Right lung (tissue), 5 donors: ENCODE measurements around the gene COX8C. TPM values are rescaled to one million over a fixed set of nuclear protein-coding genes. Genes with fewer than 3 reads are reported as not detected.
"Not testable (repeated sequence)": the region's sequence is repeated elsewhere in the genome, so short reads cannot be mapped to it uniquely, and the experiment has no call there.

Experiments used
- DNase-seq, 2 donors: peaks; one replicate each; pipeline ENCODE4 v3.0.0-alpha.2; 2013
- polyA plus RNA-seq, 5 donors: library from polyadenylated mRNA; unstranded; fragments of 120-200 nt; gene quantifications; one replicate each; pipeline versions ENCODE4 v1.2.1 to v1.2.3, GENCODE V29; 2013; ENCODE audit warnings: inconsistent platforms in 1 of 5, low replicate concordance in 1 of 5; ENCODE audit not compliant: insufficient read length in 5 of 5, insufficient read depth in 1 of 5

The COX8C gene
- polyA plus RNA-seq, 5 donors, result 0.36 to 0.94 (median 0.54) TPM

- no peak for DNase-seq
These were observed 22.8 kb downstream of the COX8C start for GRCh38 chr14:93369713-93370266.

GRCh38 chr14:93375673-93376156, 28.7 kb downstream of the COX8C start:
- no peak for DNase-seq

- no peak for DNase-seq
These were observed 32.8 kb downstream of the COX8C start for GRCh38 chr14:93379831-93380230.

GRCh38 chr14:93381644-93382043, 34.7 kb downstream of the COX8C start:
- no peak for DNase-seq

GRCh38 chr14:93384256-93384655, 37.3 kb downstream of the COX8C start:
- not testable (repeated sequence) for DNase-seq

GRCh38 chr14:93395231-93395630, 48.2 kb downstream of the COX8C start:
- DNase-seq, result no peak

GRCh38 chr14:93396456-93396855, 49.5 kb downstream of the COX8C start:
- no peak for DNase-seq

Other genes with a start within 250 kb of the COX8C start
- gene ITPK1, start 231.3 kb upstream of the COX8C start, polyA plus RNA-seq, result 10 to 100 TPM; 17.4 to 26.1 (median 19.9) TPM
- gene MOAP1, start 162.3 kb upstream of the COX8C start, polyA plus RNA-seq, result 10 to 100 TPM; 29.9 to 37.0 (median 35.3) TPM
- gene LYSET, start 161.9 kb upstream of the COX8C start, polyA plus RNA-seq, result 10 to 100 TPM; 24.0 to 25.1 (median 24.5) TPM
- 10 to 100 TPM; 13.9 to 16.3 (median 15.4) TPM for gene GON7, start 140.1 kb upstream of the COX8C start, polyA plus RNA-seq
- gene UBR7, start 139.9 kb upstream of the COX8C start, polyA plus RNA-seq, result 10 to 100 TPM; 27.7 to 40.6 (median 33.4) TPM
- 10 to 100 TPM; 28.7 to 44.5 (median 39.0) TPM for gene BTBD7, start 14.1 kb upstream of the COX8C start, polyA plus RNA-seq
- gene UNC79, start 83.8 kb downstream of the COX8C start, polyA plus RNA-seq, result under 1 TPM; 0.31 to 0.59 (median 0.55) TPM